DMS 273 treated with DMSO at 0.1 percent for 48 hours (cell line): Measurements from ENCODE around the gene KRT8.
"Not testable (repeated sequence)": the region's sequence is repeated elsewhere in the genome, so short reads cannot be mapped to it uniquely, and the experiment has no call there.

Experiments used
- DNase-seq: peaks from one replicate; lab custom pipeline; 2025; lab: John Stamatoyannopoulos, UW

Gene KRT8

GRCh38 chr12:52901715-52902541 lies 2.9 kb downstream of the KRT8 start:
- DNase-seq, result no peak

- DNase-seq, result no peak
Measured at GRCh38 chr12:52900896-52901714, 3.8 kb downstream of the KRT8 start.

DNA sequence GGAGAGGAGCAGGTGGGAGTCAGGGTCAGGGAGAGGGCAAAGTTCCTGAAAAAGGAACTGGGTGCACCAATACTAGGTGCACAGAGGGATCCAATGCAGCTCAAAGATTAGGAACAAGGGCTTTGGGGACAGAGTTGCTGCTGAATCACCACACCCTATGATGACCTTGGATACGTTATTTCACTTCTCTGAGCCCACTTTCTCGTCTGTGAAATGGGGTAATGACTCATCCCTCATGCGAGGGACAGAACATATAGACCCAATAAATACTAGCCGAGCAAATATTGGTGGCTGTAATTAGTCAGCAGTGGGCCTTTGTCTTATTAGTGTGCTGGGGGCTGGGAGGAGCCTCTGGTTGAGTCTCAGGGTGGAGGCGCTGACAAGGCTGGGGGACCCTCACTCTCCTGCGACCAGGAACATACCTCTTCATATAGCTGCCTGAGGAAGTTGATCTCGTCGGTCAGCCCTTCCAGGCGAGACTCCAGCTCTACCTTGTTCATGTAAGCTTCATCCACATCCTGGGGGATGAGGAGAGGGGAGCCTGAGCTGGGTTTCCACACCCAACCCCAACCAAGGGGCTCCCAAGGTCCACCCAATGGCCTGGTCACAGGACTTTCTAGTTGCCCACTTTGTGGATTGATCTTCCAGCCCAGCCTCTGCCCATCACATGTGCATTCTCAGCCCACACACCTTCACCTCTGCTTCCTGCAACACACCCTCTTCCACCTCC lies 4.5 kb downstream of the KRT8 start:
- DNase-seq, result no peak

DNA sequence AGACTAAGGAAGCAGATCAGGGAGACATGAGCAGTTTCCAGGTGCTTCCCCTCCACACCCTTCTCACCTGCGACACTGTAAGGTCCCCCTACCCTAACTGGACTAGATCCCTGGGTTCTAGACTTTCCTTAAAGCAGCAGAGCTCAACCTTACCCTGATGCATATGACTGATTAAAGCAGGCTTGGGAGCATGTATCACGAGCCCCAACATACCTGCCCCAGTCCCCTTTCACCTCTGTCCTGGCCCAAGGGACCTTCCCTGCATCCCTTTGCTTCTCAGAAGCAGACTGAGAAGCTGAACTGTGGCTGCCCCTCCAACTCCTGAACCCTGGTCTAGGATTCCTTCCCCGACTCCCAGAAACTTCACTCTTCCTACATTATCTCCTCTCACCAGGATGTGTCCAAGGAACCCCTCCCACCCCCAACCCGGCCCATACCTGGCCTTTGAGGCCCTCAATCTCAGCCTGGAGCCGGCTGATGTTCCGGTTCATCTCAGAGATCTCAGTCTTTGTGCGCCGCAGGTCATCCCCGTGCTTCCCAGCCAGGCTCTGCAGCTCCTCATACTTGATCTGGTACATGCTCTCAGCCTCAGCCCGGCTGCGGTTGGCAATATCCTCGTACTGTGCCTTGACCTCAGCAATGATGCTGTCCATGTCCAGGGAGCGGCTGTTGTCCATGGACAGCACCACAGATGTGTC lies 5.4 kb downstream of the KRT8 start:
- DNase-seq, result no peak

DNA sequence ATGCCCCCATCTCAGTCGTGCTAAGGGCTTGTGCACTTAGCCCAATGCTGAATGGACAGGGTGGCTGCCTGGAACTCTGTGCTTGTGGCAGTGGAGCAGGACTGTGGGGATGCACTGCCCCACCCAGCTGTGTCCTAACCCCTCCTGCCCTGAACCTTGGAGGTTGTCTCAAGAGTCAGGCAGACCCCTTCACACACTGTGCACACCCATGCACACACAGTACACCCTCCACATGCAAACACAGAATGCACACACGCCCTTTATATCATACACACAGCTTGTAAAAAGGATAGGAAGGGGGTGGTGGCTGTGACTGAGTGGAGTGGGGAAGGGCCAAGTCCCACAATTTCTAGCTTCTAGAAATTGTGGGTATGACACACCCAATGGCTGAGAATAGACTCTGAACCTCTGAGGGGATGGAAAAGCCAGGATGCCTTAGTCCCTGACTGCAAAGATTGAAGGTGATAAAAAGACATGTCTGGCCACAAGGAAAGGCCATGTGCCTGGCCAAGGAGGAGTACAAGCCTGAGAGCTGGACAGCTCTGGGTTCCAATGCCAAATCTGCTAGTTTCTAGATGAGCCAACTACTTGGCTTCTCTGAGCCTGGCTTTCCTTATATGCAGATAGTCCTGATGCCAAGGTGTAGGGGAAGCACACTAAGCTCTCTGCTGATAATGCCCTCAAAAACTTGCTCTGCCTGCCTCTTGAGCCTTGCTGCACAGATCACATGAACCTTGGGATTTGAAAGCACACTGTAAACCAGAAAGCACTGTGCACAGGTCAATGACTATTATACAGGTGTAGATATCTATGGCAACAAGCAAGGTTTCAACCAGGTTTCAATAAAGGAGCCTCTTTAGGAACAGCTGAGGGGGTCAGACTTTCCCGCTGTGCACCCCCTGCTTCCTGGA lies 8.4 kb downstream of the KRT8 start:
- no peak for DNase-seq

DNA sequence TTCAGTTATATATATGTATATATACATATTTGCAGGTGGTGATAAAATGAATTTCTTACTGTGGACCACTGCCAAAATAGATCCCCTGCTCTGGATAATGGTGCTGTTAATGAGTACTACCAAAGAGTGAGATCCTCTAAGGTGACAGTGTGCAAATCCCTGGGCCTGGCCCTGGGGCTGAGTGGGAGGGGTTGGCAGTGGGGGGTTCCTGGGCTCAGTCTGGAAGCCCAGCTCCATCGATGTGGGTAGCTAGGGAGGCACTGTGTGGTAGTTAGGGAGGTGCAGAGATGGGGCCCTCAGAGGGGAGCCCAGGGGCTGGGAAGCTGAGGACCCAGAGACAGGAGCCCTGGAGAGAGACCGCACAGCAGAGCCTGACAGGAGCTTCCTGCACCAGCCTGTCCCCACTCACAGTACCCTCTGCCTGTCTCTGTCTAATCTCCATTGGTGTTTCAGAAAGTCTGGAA lies 9.1 kb downstream of the KRT8 start:
- DNase-seq, result no peak

DNA sequence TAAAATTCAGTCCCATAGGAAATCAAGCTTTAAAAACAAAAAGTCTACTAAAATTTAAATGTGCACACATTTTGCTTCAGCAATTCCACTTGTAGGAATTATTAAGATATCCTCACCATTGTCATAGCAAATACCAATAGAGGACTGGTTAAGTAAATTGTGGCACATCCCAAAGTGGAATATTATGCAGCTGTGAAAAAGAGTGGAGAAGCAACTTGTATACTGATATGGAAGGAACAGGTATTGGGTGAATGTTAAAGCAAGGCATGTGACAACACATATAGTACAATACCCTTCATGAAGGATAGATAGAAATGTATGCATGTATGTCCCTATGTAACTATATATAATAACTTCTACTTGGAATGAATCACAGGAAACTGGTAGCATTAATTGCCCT lies 11.9 kb downstream of the KRT8 start:
- no peak for DNase-seq

DNA sequence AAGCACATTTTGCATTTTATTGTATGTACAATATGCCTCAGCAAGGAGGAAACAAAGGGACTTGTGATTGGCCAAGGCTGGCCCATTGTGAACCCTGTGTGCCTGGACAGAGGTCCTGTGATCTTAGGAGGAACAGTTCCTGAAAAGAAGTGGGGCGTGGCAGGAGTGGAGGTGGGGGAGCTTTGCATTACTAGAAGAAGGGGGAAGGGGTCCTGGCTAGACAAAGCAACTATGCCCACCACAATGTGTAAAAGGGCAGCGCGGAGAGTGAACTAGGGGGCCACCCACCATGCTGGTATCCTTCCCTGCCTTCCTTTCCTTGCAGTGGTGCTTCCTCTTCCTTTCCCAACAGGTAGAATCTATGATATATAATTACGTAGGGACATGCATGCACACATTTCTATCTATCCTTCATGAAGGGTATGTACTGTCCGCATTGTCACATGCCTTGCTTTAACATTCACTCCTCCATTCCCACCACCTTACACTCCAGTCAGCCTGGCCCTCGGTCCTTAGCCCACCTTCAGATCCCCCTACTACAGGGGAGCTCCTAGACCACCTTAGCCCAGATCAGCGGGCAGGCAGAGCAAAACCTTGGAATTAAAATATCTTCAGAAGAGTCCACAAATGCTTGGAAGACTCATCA lies 12.5 kb downstream of the KRT8 start:
- DNase-seq, result no peak

GRCh38 chr12:52891044-52891443 lies 13.8 kb downstream of the KRT8 start:
- no peak for DNase-seq

GRCh38 chr12:52890417-52890816 lies 14.5 kb downstream of the KRT8 start:
- DNase-seq, result no peak

GRCh38 chr12:52884526-52885293 lies 20.2 kb downstream of the KRT8 start:
- DNase-seq, result no peak

DNA sequence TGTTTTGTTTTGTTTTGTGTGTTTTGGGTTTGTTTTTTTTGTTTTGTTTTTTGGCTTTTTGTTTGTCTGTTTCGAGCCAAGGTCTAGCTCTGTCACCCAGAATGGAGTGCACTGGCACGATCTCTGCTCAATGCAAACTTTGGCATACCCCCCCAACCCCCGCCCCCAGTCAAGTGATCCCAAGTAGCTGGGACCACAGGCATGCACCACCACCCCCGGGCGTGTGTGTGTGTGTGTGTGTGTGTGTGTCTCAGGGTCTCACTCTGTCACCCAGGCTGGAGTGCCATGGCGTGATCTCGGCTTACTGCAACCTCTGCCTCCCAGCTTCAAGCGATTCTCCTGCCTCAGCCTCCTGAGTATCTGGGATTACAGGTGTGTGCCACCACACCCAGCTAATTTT lies 24.4 kb downstream of the KRT8 start:
- not testable (repeated sequence) for DNase-seq

- DNase-seq, result peak; percentile 69
Measured at GRCh38 chr12:52879394-52880351, 25.2 kb downstream of the KRT8 start.

GRCh38 chr12:52878507-52879393 lies 26.1 kb downstream of the KRT8 start:
- peak; percentile 76 for DNase-seq

DNA sequence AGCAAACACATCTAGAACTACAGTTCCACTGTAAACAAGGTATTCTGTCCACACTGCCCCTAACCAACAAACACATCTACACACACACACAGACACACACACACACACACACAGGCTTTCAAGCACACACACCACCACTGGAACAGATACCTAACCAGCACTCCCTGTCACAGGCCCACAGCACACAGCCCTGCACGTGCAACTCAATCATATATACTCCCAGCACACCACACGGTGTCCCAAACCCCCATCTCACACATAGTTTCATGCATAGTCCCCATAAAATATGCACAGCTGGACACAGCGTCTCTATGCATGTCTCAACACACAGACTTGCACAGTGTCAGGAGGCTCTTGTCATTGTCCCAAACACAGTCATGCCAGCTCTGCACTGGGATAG lies 27.6 kb downstream of the KRT8 start:
- no peak for DNase-seq

GRCh38 chr12:52876372-52876771 lies 28.5 kb downstream of the KRT8 start:
- DNase-seq, result peak; percentile 34
